Activated CD4-positive, alpha-beta T cell treated with anti-CD3 and anti-CD28 coated beads, Interleukin-2, amount 50 U/mL, for 4 hours (primary cell): ENCODE data around the gene CDH2.

Source experiments
- DNase-seq, 2 experiments: peaks; one replicate each; pipeline ENCODE4 v3.0.0-alpha.2; 2020

Gene CDH2

GRCh38 chr18:28176948-28177827, at the start of gene CDH2:
CDH2 (minus strand) TSS chr18:28177130; CDS start chr18:28177022, 108 bp downstream.
- DNase-seq = no peak

- DNase-seq = no peak
These were observed 35.1 kb upstream of the CDH2 start for GRCh38 chr18:28212060-28212459.

- DNase-seq = no peak
These were observed 31.9 kb upstream of the CDH2 start for GRCh38 chr18:28208712-28209265.

- no peak for DNase-seq
These were observed 31.3 kb upstream of the CDH2 start for GRCh38 chr18:28208268-28208667.

- DNase-seq = no peak
These were observed 27.2 kb upstream of the CDH2 start for GRCh38 chr18:28204154-28204553.

- no peak for DNase-seq
These were observed 24.1 kb upstream of the CDH2 start for GRCh38 chr18:28201056-28201455.

- no peak for DNase-seq
These were observed 21.7 kb upstream of the CDH2 start for GRCh38 chr18:28198620-28199019.

- DNase-seq = no peak
These were observed 16.3 kb upstream of the CDH2 start for GRCh38 chr18:28193177-28193778.

GRCh38 chr18:28189400-28190239, 12.7 kb upstream of the CDH2 start:
- DNase-seq = no peak

- no peak for DNase-seq
These were observed 8.2 kb upstream of the CDH2 start for GRCh38 chr18:28185121-28185520.

- no peak for DNase-seq
These were observed 6.6 kb upstream of the CDH2 start for GRCh38 chr18:28183418-28184078.

- no peak for DNase-seq
These were observed 4.7 kb upstream of the CDH2 start for GRCh38 chr18:28181616-28182015.

- no peak for DNase-seq
These were observed 1.8 kb upstream of the CDH2 start for GRCh38 chr18:28178720-28179119.

- DNase-seq = no peak
These were observed 1.1 kb upstream of the CDH2 start for GRCh38 chr18:28177828-28178635.

- DNase-seq = no peak
These were observed 307 bp downstream of the CDH2 start for GRCh38 chr18:28176698-28176947.

GRCh38 chr18:28175930-28176697, 816 bp downstream of the CDH2 start:
- DNase-seq = no peak

- DNase-seq = no peak
These were observed 1.6 kb downstream of the CDH2 start for GRCh38 chr18:28175150-28175929.

- no peak for DNase-seq
These were observed 2.6 kb downstream of the CDH2 start for GRCh38 chr18:28174181-28174905.

- no peak for DNase-seq
These were observed 5.1 kb downstream of the CDH2 start for GRCh38 chr18:28171837-28172236.

GRCh38 chr18:28168725-28169124, 8.2 kb downstream of the CDH2 start:
- DNase-seq = no peak
